ENCODE results near the gene ZNF319. TPM values are rescaled to one million over a fixed set of nuclear protein-coding genes. Genes with fewer than 3 reads are reported as not detected.

The ZNF319 gene
- total RNA-seq, 1 donor from 2014 or later, result 14.9 TPM

DNA sequence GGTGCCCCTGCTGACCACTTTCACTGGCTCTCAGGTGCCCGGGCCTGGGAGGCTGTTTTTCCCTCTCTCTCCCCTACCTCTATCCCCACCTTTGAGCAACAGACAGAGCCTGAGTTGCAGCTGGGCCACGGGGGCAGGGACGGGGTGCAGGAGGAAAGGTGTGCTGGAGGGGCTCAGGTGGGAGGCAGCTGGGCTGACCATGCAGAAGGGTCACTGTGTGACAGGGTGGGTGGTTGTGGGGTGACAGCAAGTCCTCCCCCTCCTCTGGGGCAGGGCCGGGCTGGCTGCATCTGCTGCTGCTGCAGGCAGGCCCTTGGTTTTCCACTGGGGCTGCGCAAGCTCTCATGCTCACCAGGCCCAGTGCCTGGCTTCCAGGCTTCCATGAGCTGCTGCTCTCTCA is 6.6 kb downstream of the ZNF319 start:
- no peaks in the 10 kb centered on the region for H3K27me3 Mint-ChIP-seq
- peaks cover 12% of the 10 kb centered on the region for H3K36me3 Mint-ChIP-seq (ENCODE audit: insufficient read depth)
- peaks cover 4% of the 10 kb centered on the region for H3K4me1 Mint-ChIP-seq (ENCODE audit: low read depth)
- no peak overlapping the region for H3K27ac Mint-ChIP-seq
- no peaks in the 10 kb centered on the region for H3K9me3 Mint-ChIP-seq (ENCODE audit: low read depth)
- TF ChIP-seq, protein P1, sequence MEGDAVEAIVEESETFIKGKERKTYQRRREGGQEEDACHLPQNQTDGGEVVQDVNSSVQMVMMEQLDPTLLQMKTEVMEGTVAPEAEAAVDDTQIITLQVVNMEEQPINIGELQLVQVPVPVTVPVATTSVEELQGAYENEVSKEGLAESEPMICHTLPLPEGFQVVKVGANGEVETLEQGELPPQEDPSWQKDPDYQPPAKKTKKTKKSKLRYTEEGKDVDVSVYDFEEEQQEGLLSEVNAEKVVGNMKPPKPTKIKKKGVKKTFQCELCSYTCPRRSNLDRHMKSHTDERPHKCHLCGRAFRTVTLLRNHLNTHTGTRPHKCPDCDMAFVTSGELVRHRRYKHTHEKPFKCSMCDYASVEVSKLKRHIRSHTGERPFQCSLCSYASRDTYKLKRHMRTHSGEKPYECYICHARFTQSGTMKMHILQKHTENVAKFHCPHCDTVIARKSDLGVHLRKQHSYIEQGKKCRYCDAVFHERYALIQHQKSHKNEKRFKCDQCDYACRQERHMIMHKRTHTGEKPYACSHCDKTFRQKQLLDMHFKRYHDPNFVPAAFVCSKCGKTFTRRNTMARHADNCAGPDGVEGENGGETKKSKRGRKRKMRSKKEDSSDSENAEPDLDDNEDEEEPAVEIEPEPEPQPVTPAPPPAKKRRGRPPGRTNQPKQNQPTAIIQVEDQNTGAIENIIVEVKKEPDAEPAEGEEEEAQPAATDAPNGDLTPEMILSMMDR (IDR thresholded peaks at IDR 0.05; ENCODE audit: unreplicated experiment), result no peak
- DNase-seq (ENCODE audit: low spot score, unreplicated experiment), result no peak
- H3K4me3 Mint-ChIP-seq (ENCODE audit: low read depth), result no peak overlapping the region

DNA sequence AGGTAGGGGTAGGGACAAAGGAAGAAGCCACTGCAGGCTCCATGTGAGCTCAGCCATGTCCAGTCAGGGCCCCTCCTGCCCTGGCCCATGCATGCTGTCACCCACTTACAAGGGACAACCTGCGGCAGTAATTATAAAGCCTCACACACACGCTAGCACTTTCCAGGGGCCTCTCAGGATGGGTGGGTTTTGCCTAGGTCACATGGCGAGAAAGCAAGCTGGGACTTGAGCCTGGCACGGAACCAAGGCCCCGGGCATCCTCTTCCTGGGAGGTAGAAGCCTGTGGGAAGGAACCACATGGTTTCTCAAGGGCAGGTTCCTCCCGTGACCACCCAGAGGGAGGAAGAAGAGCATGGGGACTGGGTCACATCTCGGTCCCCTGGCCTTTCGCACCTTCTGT is 7.0 kb downstream of the ZNF319 start:
- Mint-ChIP-seq H3K4me1 (ENCODE audit: low read depth) (peaks cover 2% of the 10 kb centered on the region), H3K4me3 (ENCODE audit: low read depth) (no peak overlapping the region), H3K27me3 (peaks cover 4% of the 10 kb centered on the region), H3K27ac (no peak overlapping the region), H3K36me3 (ENCODE audit: insufficient read depth) (peaks cover 12% of the 10 kb centered on the region), H3K9me3 (ENCODE audit: low read depth) (no peaks in the 10 kb centered on the region)
- TF ChIP-seq, protein P1 (IDR thresholded peaks at IDR 0.05; ENCODE audit: unreplicated experiment), result no peak
- DNase-seq (ENCODE audit: low spot score, unreplicated experiment), result no peak

DNA sequence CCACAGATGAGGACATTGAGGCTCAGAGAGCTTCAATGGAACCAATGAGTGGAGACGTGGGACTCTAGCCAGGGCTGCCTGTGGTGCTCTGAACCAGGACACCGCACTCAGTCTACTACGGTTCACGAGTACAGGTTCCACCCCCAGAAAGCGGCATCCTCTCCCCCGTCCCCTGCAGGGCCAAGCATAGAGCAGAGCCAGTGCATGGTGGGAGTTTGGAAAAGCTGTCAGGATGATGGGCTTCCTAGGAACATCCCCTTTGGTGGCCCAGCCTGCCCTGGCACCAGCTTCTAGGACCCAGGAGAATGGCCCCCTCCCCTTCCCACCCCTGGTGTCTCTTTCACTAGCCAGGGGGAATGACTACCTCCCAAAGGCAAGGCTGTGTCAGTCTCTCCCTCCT is 8.4 kb downstream of the ZNF319 start:
- Mint-ChIP-seq H3K36me3 (ENCODE audit: insufficient read depth) (peaks cover 6% of the 10 kb centered on the region), H3K27me3 (peaks cover 18% of the 10 kb centered on the region), H3K4me1 (ENCODE audit: low read depth) (peaks cover 2% of the 10 kb centered on the region), H3K4me3 (ENCODE audit: low read depth) (no peak overlapping the region), H3K27ac (no peak overlapping the region), H3K9me3 (ENCODE audit: low read depth) (no peaks in the 10 kb centered on the region)
- DNase-seq (ENCODE audit: low spot score, unreplicated experiment), result no peak
- TF ChIP-seq, protein P1 (IDR thresholded peaks at IDR 0.05; ENCODE audit: unreplicated experiment), result no peak

DNA sequence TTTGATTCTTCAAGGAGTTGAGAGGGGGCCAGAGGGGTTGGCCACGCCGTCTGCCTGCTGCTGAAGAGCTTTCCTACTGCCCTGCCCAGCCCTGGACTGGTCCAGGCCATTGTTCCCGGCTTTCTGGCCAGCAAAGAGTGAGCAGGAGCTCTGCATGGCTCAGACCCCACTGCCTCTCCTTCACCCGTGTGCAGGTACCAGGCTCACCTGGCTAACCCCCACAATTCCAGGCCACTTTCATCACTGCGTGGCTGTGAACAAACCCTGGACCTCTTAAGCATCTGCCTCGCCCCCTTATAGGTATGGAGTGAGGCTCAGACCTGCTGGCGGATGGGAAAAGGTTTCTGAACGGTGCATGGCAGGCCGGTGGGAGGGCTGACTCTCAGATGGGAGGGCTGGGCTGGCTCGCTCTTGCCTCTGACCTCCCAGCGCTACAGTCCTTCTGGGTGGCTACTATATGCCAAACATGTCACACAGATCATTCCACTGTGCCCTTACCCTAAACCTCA is 8.9 kb downstream of the ZNF319 start:
- Mint-ChIP-seq H3K4me1 (ENCODE audit: low read depth) (peaks cover 2% of the 10 kb centered on the region), H3K27me3 (peaks cover 22% of the 10 kb centered on the region), H3K4me3 (ENCODE audit: low read depth) (no peak overlapping the region), H3K9me3 (ENCODE audit: low read depth) (no peaks in the 10 kb centered on the region), H3K36me3 (ENCODE audit: insufficient read depth) (peaks cover 4% of the 10 kb centered on the region), H3K27ac (no peak overlapping the region)
- no peak for DNase-seq (ENCODE audit: low spot score, unreplicated experiment)
- TF ChIP-seq, protein P1 (IDR thresholded peaks at IDR 0.05; ENCODE audit: unreplicated experiment), result no peak

DNA sequence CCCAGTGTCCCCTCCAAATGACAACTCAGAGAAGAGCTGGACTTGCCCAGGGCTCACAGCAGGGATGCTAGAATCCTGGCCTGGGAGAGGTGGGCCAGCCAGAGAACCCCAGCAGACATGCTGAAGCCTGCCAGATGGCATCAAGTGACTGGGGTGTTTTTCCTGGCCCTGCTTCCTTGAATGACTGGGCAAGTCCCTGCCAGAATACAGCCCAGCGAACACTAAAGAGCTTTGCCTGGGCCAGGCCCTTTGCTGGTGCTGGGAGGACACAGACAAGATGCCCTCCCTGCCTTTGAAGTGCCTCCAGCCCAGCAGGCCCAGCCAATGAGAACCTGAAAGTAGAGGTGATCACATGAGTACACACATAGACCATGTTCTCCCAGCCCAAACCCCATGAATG is 11.5 kb downstream of the ZNF319 start:
- Mint-ChIP-seq H3K27me3 (peaks cover 49% of the 10 kb centered on the region), H3K36me3 (ENCODE audit: insufficient read depth) (no peaks in the 10 kb centered on the region), H3K9me3 (ENCODE audit: low read depth) (no peaks in the 10 kb centered on the region), H3K4me3 (ENCODE audit: low read depth) (no peak overlapping the region), H3K27ac (no peak overlapping the region), H3K4me1 (ENCODE audit: low read depth) (peaks cover 3% of the 10 kb centered on the region)
- no peak for DNase-seq (ENCODE audit: low spot score, unreplicated experiment)
- TF ChIP-seq, protein P1 (IDR thresholded peaks at IDR 0.05; ENCODE audit: unreplicated experiment), result no peak
